SK-N-MC (cell line): ENCODE results near the gene ANKS6.

Source experiments
- DNase-seq: peaks from one replicate; pipeline ENCODE4 v3.0.0-alpha.2; 2011; ENCODE audit warnings: low read depth, low spot score
- H3K27ac ChIP-seq: fragments of 200-600 bp; sonication (generic); 2 replicates; pipeline ENCODE4 v1.5.1; 2016; ENCODE audit warnings: mixed run types
- H3K36me3 ChIP-seq: fragments of 200-600 bp; sonication (generic); 2 replicates; pipeline ENCODE4 v1.6.1; 2017; ENCODE audit warnings: antibody characterized with exemption, low read length, mixed read lengths; ENCODE audit not compliant: insufficient read depth
- H3K4me3 ChIP-seq: fragments of 200-600 bp; sonication (generic); 2 replicates; pipeline ENCODE4 v1.5.1; 2016
- H3K9ac ChIP-seq: fragments of 200-600 bp; sonication (generic); 2 replicates; pipeline ENCODE4 v1.8.0; 2017; ENCODE audit warnings: mixed run types, mixed read lengths; ENCODE audit not compliant: insufficient read length
- H3K9me3 ChIP-seq: fragments of 200-600 bp; sonication (generic); 2 replicates; pipeline ENCODE4 v1.6.1; 2017; ENCODE audit warnings: low read depth, mild to moderate bottlenecking, antibody characterized with exemption, low read length, moderate library complexity, mixed read lengths
- EZH2 ChIP-seq: fragments of 200-600 bp; sonication (generic); IDR thresholded peaks from one replicate; pipeline ENCODE4 v1.6.1; 2017; ENCODE audit warnings: antibody characterized with exemption
- FOXP2 ChIP-seq: optimal IDR thresholded peaks from 2 replicates; pipeline ENCODE3; 2011; ENCODE audit warnings: mild to moderate bottlenecking, moderate library complexity; ENCODE audit not compliant: insufficient read depth; ENCODE audit errors: extremely low read length, control extremely low read depth
- POLR2AphosphoS5 ChIP-seq: IDR thresholded peaks from 2 replicates; pipeline ENCODE4 v1.6.1; 2012; ENCODE audit warnings: mild to moderate bottlenecking, low read depth, low read length, borderline replicate concordance

The ANKS6 gene

DNA sequence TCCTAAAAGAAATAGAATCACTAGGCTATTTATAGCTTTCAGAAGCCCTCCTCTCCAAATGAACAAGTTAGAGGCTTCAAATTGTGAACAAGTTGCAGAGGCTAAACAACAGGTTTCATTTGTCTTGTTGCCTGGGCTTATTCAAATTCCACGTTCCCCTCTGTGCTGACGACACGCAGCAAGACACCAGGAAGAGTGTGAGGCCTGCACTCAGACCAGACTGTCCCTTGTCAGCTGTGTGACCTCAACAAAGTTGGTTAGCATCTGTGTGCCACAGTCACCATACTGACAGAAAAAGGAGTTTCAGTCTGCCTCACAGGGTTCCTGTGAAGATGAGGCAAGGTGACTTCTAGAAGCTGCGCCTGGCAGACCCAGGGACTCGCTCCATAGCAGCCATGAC is 65.5 kb downstream of the ANKS6 start:
- Histone ChIP-seq H3K9ac (no peak overlapping the region), H3K9me3 (no peaks in the 10 kb centered on the region), H3K27ac (no peak overlapping the region), H3K4me3 (no peak overlapping the region), H3K36me3 (peaks cover 6% of the 10 kb centered on the region; the same call in 1 of the 2 replicates)
- no peak for TF ChIP-seq FOXP2
- no peak for TF ChIP-seq POLR2AphosphoS5
- no peak for TF ChIP-seq EZH2
- no peak for DNase-seq

DNA sequence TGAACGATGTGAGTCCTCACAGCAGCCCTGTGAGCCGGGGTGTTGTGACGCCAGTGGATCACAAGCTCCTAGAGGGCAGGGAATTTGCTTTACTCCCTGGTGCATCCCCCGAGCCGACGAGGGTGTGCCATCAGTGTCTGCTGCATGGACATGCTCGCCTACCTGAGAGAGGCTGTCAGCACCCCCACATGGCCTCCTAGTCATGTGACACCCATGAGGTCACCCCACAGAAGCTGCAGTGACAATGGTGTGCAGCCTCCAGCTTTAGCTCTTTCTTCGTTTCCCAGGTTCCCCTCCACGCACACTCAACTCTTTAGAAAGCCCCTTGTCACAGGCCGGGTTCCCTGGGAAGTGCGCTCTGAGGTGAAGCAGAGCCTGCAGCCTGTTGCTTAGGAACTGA is 67.9 kb downstream of the ANKS6 start:
- DNase-seq, result no peak
- no peak for TF ChIP-seq EZH2
- no peak for TF ChIP-seq FOXP2
- Histone ChIP-seq H3K9me3 (no peaks in the 10 kb centered on the region), H3K4me3 (no peak overlapping the region), H3K27ac (no peak overlapping the region), H3K9ac (no peak overlapping the region), H3K36me3 (no peaks in the 10 kb centered on the region)

DNA sequence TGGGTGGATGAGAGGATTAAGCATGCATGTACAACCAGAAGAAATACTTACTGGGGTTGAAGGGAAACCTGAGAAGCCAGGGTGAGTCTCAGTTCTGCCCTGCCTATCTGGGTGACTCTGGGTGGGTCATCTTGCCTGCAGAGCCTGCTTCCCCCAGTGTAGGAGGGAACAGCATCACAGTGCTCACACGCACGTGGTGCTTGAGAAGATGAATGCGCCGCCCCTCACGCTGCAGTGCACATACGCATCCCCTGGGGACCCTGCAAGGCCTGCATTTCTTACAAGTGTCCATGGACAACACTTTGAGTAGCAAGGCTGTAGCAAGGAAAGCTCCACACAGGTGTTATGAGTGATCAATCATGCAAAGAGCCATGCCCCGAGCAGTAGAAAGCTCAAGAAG is 68.9 kb downstream of the ANKS6 start:
- no peak for DNase-seq
- Histone ChIP-seq H3K4me3 (no peak overlapping the region), H3K9me3 (no peaks in the 10 kb centered on the region), H3K27ac (no peak overlapping the region), H3K9ac (no peak overlapping the region), H3K36me3 (no peaks in the 10 kb centered on the region)
- TF ChIP-seq EZH2 (no peak), FOXP2 (no peak), POLR2AphosphoS5 (no peak)

DNA sequence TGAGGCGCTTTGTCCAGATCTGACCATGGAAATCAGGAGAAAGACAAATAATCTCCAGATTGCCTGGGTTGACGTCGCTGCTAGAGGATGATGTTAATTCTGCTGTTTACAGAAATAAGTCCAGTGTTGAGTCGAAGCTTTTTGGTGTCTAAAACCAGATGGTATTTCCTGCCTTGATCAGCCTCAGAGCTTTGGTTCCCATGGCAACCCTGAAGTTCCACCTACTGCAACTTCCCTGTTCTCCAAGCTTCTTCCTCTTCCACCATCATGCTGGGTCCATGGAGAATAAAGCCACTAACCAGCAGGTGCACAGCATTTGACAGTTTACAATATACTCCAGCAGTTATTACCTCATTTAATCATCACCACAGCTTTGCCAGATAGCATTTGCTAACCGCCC is 69.6 kb downstream of the ANKS6 start:
- no peaks in the 10 kb centered on the region for H3K9me3 ChIP-seq
- no peak overlapping the region for H3K27ac ChIP-seq
- DNase-seq, result no peak
- H3K9ac ChIP-seq, result no peak overlapping the region
- H3K36me3 ChIP-seq, result no peaks in the 10 kb centered on the region
- TF ChIP-seq POLR2AphosphoS5 (no peak), FOXP2 (no peak), EZH2 (no peak)
- no peak overlapping the region for H3K4me3 ChIP-seq

DNA sequence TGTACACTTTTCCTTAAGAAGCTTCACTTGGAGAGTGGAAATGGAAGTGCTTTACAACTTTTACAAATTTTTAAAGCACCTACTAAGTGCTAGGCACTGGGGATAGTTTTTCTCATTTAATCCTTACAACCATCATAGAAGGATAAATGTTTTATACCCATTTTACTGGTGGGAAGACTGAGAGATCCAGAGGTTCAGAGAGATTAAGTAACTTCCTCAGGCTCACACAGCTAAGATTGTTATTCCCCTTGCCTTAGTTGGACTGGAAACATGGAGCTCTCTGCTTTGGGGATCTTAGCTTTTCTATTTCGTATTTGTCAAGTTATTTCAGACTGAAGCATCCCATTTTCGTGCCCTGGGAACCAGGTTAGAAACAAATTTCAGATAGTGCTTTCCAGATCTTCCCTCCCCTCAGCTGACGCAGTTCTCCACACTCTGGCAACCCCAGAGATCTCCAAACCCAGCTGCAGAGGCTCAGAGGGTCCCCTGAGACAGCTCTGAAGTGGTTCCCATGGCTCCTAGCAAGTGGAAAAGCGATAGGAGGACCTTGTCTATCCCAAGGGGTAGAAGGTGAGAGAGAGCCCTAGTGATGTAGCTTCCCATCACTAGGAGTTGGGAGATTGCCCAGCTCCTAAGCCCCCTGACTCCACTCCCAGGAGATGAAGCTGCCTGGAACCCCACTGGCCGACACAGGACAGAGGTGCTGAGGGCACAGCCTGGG is 71.4 kb downstream of the ANKS6 start:
- Histone ChIP-seq H3K36me3 (no peaks in the 10 kb centered on the region), H3K9me3 (no peaks in the 10 kb centered on the region), H3K27ac (no peak overlapping the region), H3K4me3 (no peak overlapping the region), H3K9ac (no peak overlapping the region)
- no peak for TF ChIP-seq FOXP2
- no peak for TF ChIP-seq POLR2AphosphoS5
- TF ChIP-seq EZH2, result no peak
- DNase-seq, result no peak

DNA sequence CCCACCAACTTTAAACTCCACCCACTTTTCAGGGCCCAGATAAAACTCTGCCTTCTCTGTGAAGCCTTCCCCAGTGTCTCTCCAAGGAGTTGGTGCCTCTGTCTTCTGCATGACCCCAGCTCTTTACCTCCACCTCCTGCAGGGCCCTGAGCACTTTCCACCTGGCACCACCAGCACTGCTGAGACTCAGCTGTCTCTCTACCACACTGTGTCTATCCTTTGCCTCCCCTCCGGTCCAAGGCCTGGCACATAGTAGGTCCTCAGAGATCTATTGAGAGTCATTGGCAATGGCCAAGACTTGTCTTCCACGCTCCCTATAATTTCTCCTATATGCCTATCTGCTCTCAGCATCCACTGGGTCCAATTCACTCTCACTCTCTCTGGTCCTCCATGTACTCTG is 74.7 kb downstream of the ANKS6 start:
- DNase-seq, result no peak
- H3K27ac ChIP-seq, result no peak overlapping the region
- TF ChIP-seq POLR2AphosphoS5 (no peak), FOXP2 (no peak), EZH2 (no peak)
- H3K9ac ChIP-seq, result no peak overlapping the region
- H3K4me3 ChIP-seq, result no peak overlapping the region
- no peaks in the 10 kb centered on the region for H3K36me3 ChIP-seq
- no peaks in the 10 kb centered on the region for H3K9me3 ChIP-seq

DNA sequence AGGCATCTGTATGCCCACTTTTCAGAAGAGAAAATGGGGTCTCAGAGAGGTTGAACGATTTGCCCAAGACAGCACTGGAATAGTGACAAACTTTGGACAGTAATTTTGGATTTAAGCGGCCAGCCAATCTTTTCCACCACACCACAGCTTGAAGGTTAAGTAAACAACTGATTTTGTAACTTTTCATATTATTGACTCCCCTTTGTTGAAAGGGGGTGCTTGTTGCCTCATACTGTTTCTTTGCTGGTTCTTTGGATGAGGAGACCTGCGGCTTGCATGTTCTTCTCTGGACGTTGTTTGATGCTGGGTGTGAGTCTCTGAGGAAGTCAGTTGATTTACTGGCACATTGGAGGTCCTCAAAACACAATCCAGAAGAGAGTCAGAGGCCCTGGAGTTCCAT is 76.0 kb downstream of the ANKS6 start:
- Histone ChIP-seq H3K9me3 (no peaks in the 10 kb centered on the region), H3K27ac (no peak overlapping the region), H3K9ac (no peak overlapping the region), H3K4me3 (no peak overlapping the region), H3K36me3 (no peaks in the 10 kb centered on the region)
- no peak for TF ChIP-seq FOXP2
- TF ChIP-seq POLR2AphosphoS5, result no peak
- TF ChIP-seq EZH2, result no peak
- DNase-seq, result no peak

DNA sequence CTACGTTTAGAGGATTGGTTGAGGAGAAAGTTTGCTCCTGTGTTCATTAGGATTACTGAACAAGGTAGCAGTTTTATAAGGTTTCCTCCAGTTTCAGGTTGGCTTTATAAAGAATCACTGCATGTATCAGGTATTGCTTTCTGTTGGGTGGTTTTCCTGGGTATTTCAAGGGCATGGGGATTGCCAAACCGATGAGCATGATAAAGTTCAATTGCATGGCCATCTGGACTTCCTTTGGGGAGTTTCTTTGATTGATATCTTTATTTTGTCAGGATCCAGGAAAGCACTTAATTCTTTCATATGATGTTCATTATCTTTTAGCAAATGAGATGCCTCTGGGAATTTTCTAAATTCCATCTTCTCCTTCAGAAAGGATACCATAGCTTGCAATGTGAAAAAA is 77.3 kb downstream of the ANKS6 start:
- no peak overlapping the region for H3K9ac ChIP-seq
- TF ChIP-seq POLR2AphosphoS5 (no peak), FOXP2 (no peak), EZH2 (no peak)
- no peaks in the 10 kb centered on the region for H3K36me3 ChIP-seq

GRCh38 chr9:98714833-98715232 is 81.5 kb downstream of the ANKS6 start:
- TF ChIP-seq POLR2AphosphoS5 (no peak), FOXP2 (no peak), EZH2 (peak; percentile 18)

More for the DNA sequence above, 77.3 kb downstream of the ANKS6 start:
- no peaks in the 10 kb centered on the region for H3K9me3 ChIP-seq
- no peak overlapping the region for H3K27ac ChIP-seq
- no peak for DNase-seq
- no peak overlapping the region for H3K4me3 ChIP-seq

GRCh38 chr9:98712987-98713386 is 83.4 kb downstream of the ANKS6 start:
- H3K4me3 ChIP-seq, result no peak overlapping the region
- no peak overlapping the region for H3K27ac ChIP-seq
- TF ChIP-seq EZH2 (no peak), FOXP2 (no peak), POLR2AphosphoS5 (no peak)
- H3K9ac ChIP-seq, result no peak overlapping the region
- DNase-seq, result no peak
- H3K9me3 ChIP-seq, result no peaks in the 10 kb centered on the region
- no peaks in the 10 kb centered on the region for H3K36me3 ChIP-seq

More at GRCh38 chr9:98714833-98715232, 81.5 kb downstream of the ANKS6 start:
- H3K9me3 ChIP-seq, result no peaks in the 10 kb centered on the region
- DNase-seq, result no peak
- no peaks in the 10 kb centered on the region for H3K36me3 ChIP-seq
- no peak overlapping the region for H3K27ac ChIP-seq
- H3K4me3 ChIP-seq, result no peak overlapping the region
- no peak overlapping the region for H3K9ac ChIP-seq
